ENCODE results near the gene BMPR1B.
"Not testable (repeated sequence)": the region's sequence is repeated elsewhere in the genome, so short reads cannot be mapped to it uniquely, and the experiment has no call there.

The BMPR1B gene

DNA sequence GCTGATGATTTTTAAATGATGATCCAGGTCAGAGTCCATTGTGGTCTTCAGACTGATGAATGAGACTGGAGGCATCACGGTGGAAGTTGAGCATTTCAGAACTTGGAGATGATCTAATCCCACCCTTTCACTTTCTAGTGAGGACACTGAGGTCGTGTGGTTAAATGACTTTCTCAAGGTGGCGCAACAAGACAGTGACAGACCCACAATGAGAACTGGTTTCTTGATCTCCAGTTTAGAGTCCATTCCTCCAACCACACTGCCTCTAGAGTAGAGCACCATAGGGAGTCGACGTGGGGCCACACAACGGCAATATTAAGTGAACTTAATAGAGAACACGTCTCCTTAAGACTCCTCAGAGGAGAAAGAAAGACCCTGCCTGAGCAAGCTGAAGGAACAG, 410.1 kb downstream of the BMPR1B start:
- Histone ChIP-seq H3K27me3 (ENCODE audit: control insufficient read depth, low read length) (no peaks in the 10 kb centered on the region), H3K79me2 (ENCODE audit: control insufficient read depth, low read length) (no peaks in the 10 kb centered on the region), H3K9me3 (ENCODE audit: control insufficient read depth, insufficient read depth, low read length) (no peaks in the 10 kb centered on the region), H3K36me3 (ENCODE audit: control insufficient read depth, low read length) (no peaks in the 10 kb centered on the region), H3K4me2 (ENCODE audit: low read length) (no peak overlapping the region), H3K9me2 (replicated peaks; ENCODE audit: control insufficient read depth, low read length) (no peaks in the 10 kb centered on the region), H3K4me3 (ENCODE audit: low read length) (no peak overlapping the region), H4K20me1 (ENCODE audit: control insufficient read depth, insufficient read depth, low read depth, low read length) (no peaks in the 10 kb centered on the region), H3K4me1 (ENCODE audit: control insufficient read depth, low read length) (no peaks in the 10 kb centered on the region), H3K27ac (ENCODE audit: low read depth, low read length) (no peak overlapping the region), H3F3A (ENCODE audit: control insufficient read depth, insufficient read depth) (no peaks in the 10 kb centered on the region)
- TF ChIP-seq, protein P1, sequence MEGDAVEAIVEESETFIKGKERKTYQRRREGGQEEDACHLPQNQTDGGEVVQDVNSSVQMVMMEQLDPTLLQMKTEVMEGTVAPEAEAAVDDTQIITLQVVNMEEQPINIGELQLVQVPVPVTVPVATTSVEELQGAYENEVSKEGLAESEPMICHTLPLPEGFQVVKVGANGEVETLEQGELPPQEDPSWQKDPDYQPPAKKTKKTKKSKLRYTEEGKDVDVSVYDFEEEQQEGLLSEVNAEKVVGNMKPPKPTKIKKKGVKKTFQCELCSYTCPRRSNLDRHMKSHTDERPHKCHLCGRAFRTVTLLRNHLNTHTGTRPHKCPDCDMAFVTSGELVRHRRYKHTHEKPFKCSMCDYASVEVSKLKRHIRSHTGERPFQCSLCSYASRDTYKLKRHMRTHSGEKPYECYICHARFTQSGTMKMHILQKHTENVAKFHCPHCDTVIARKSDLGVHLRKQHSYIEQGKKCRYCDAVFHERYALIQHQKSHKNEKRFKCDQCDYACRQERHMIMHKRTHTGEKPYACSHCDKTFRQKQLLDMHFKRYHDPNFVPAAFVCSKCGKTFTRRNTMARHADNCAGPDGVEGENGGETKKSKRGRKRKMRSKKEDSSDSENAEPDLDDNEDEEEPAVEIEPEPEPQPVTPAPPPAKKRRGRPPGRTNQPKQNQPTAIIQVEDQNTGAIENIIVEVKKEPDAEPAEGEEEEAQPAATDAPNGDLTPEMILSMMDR (IDR thresholded peaks at IDR 0.05; ENCODE audit: low read depth, low read length, poor library complexity, severe bottlenecking) = no peak
- TF ChIP-seq EZH2phosphoT487 (IDR thresholded peaks at IDR 0.05; ENCODE audit: borderline replicate concordance, low read length) = no peak

DNA sequence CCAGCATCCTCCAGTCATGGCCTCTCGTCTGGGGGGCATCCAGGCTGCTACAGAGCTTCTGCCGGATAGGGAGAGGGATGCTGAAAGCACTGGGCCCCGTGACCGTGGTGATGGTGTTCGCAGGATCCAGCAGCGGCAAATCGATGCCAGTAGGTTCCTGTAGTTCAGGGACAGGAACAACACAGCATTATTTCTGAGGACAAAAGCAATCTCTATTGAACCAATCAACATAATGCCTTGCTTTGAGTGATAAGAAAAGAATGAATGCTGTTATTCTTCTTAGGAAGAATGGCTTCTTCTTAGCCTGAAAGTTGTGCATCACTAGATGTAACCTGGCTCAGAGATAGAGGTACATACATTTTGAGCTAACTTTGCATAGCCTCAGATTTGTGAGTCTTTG, 412.4 kb downstream of the BMPR1B start:
- Histone ChIP-seq H4K20me1 (ENCODE audit: control insufficient read depth, insufficient read depth, low read depth, low read length) (no peaks in the 10 kb centered on the region), H3K79me2 (ENCODE audit: control insufficient read depth, low read length) (no peaks in the 10 kb centered on the region), H3K4me3 (ENCODE audit: low read length) (no peak overlapping the region), H3K4me1 (ENCODE audit: control insufficient read depth, low read length) (no peaks in the 10 kb centered on the region), H3K9me3 (ENCODE audit: control insufficient read depth, insufficient read depth, low read length) (no peaks in the 10 kb centered on the region), H3K27ac (ENCODE audit: low read depth, low read length) (no peak overlapping the region), H3K27me3 (ENCODE audit: control insufficient read depth, low read length) (no peaks in the 10 kb centered on the region), H3F3A (ENCODE audit: control insufficient read depth, insufficient read depth) (no peaks in the 10 kb centered on the region), H3K4me2 (ENCODE audit: low read length) (no peak overlapping the region), H3K36me3 (ENCODE audit: control insufficient read depth, low read length) (no peaks in the 10 kb centered on the region), H3K9me2 (replicated peaks; ENCODE audit: control insufficient read depth, low read length) (no peaks in the 10 kb centered on the region)
- no peak for TF ChIP-seq EZH2phosphoT487 (IDR thresholded peaks at IDR 0.05; ENCODE audit: borderline replicate concordance, low read length)
- TF ChIP-seq, protein P1 (IDR thresholded peaks at IDR 0.05; ENCODE audit: low read depth, low read length, poor library complexity, severe bottlenecking) = no peak

DNA sequence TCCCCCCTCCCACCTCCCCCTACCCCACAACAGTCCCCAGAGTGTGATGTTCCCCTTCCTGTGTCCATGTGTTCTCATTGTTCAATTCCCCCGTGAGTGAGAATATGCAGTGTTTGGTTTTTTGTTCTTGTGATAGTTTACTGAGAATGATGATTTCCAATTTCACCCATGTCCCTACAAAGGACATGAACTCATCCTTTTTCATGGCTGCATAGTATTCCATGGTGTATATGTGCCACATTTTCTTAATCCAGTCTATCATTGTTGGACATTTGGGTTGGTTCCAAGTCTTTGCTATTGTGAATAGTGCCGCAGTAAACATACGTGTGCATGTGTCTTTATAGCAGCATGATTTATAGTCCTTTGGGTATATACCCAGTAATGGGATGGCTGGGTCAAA, 413.6 kb downstream of the BMPR1B start:
- not testable (repeated sequence) for H4K20me1 ChIP-seq (ENCODE audit: control insufficient read depth, insufficient read depth, low read depth, low read length); H3K4me3 ChIP-seq (ENCODE audit: low read length); H3F3A ChIP-seq (ENCODE audit: control insufficient read depth, insufficient read depth); H3K27me3 ChIP-seq (ENCODE audit: control insufficient read depth, low read length); H3K4me2 ChIP-seq (ENCODE audit: low read length); H3K79me2 ChIP-seq (ENCODE audit: control insufficient read depth, low read length); H3K27ac ChIP-seq (ENCODE audit: low read depth, low read length); H3K9me3 ChIP-seq (ENCODE audit: control insufficient read depth, insufficient read depth, low read length); H3K4me1 ChIP-seq (ENCODE audit: control insufficient read depth, low read length); H3K36me3 ChIP-seq (ENCODE audit: control insufficient read depth, low read length); H3K9me2 ChIP-seq (replicated peaks; ENCODE audit: control insufficient read depth, low read length)

DNA sequence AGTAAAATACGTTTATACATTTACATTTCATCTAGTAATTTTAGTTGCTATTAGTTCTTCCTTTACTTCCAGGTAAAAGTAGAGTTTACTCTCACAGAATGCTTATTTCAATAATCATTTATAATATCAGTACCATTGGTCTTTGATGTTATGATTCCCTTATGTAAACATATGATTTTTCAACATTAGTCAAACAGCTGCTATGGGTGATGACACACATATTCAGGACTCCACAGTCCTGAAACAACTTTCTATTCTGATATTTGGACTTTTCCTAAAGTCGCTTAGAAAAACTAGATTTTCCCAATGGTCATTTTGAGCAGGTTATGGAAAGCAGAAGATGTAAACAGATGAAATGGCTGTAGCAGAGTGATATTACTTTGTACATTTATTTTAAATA, 421.2 kb downstream of the BMPR1B start:
- Histone ChIP-seq H3K79me2 (ENCODE audit: control insufficient read depth, low read length) (no peaks in the 10 kb centered on the region), H3K4me2 (ENCODE audit: low read length) (no peak overlapping the region), H3K27ac (ENCODE audit: low read depth, low read length) (no peak overlapping the region), H3K4me1 (ENCODE audit: control insufficient read depth, low read length) (no peaks in the 10 kb centered on the region), H3K27me3 (ENCODE audit: control insufficient read depth, low read length) (no peaks in the 10 kb centered on the region), H3F3A (ENCODE audit: control insufficient read depth, insufficient read depth) (no peaks in the 10 kb centered on the region), H3K36me3 (ENCODE audit: control insufficient read depth, low read length) (no peaks in the 10 kb centered on the region), H3K9me3 (ENCODE audit: control insufficient read depth, insufficient read depth, low read length) (no peaks in the 10 kb centered on the region), H3K4me3 (ENCODE audit: low read length) (no peak overlapping the region), H4K20me1 (ENCODE audit: control insufficient read depth, insufficient read depth, low read depth, low read length) (no peaks in the 10 kb centered on the region), H3K9me2 (replicated peaks; ENCODE audit: control insufficient read depth, low read length) (no peaks in the 10 kb centered on the region)
- TF ChIP-seq, protein P1 (IDR thresholded peaks at IDR 0.05; ENCODE audit: low read depth, low read length, poor library complexity, severe bottlenecking) = no peak
- no peak for TF ChIP-seq EZH2phosphoT487 (IDR thresholded peaks at IDR 0.05; ENCODE audit: borderline replicate concordance, low read length)

Measured in DOHH2 (cell line).